Lower leg skin (tissue), 3 donors: ENCODE data around the gene ESYT3.

Source experiments
- CTCF ChIP-seq, 3 donors: fragments of 450-650 bp; IDR thresholded peaks; one replicate each; pipeline ENCODE4 v1.5.1; 2016; ENCODE audit warnings: antibody characterized with exemption in 3 of 3, mild to moderate bottlenecking in 3 of 3, moderate library complexity in 2 of 3
- POLR2A ChIP-seq, 2 donors: fragments of 450-650 bp; IDR thresholded peaks; one replicate each; pipeline ENCODE4 v1.6.1; 2016 to 2017; ENCODE audit warnings: antibody characterized with exemption in 2 of 2, mild to moderate bottlenecking in 1 of 2, moderate library complexity in 1 of 2

GRCh38 chr3:138461246-138461645, 26.8 kb downstream of the ESYT3 start:
- no peak for TF ChIP-seq CTCF (IDR thresholded peaks at IDR 0.05)
- TF ChIP-seq POLR2A (IDR thresholded peaks at IDR 0.05) = no peak
